Neural progenitor cell (in vitro differentiated cells): Measurements from ENCODE around the gene CNTNAP2.

ENCODE experiments used
- EZH2 ChIP-seq: fragments of 200-600 bp; sonication (generic); IDR thresholded peaks from 2 replicates; pipeline ENCODE4 v1.6.1; 2017; ENCODE audit warnings: antibody characterized with exemption, mild to moderate bottlenecking, moderate library complexity
- TF ChIP-seq, protein P1 (sequence below): fragments of 200-600 bp; sonication (generic); IDR thresholded peaks from 2 replicates; pipeline ENCODE4 v1.5.1; 2017; ENCODE audit warnings: antibody characterized with exemption, mild to moderate bottlenecking

DNA sequence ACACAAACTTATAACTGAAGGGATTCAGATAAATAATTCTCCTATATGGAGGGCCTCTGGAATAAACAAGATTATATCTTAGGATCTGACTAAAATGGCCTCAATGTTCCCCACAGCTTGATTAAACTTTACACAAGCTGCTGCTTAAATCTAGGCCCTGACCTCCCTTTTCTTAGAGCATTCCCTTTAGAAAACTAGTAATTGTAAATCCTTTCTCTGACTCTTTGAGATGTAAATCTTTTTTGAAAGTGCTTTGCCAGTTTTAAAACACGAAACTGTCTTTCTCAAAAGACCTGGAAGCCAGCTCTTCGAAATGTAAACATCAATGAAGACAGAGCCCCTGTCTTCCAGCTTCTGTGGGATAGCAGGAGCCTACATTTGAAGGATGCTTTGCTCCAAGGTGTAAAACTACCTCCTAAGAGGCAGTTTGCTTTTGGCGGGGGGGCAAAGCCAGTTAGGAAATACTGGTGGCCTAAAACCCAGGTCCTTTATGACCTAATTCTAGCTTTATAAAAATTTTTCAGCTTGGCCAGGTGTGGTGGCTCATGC is 758.7 kb downstream of the CNTNAP2 start:
- TF ChIP-seq, protein P1, sequence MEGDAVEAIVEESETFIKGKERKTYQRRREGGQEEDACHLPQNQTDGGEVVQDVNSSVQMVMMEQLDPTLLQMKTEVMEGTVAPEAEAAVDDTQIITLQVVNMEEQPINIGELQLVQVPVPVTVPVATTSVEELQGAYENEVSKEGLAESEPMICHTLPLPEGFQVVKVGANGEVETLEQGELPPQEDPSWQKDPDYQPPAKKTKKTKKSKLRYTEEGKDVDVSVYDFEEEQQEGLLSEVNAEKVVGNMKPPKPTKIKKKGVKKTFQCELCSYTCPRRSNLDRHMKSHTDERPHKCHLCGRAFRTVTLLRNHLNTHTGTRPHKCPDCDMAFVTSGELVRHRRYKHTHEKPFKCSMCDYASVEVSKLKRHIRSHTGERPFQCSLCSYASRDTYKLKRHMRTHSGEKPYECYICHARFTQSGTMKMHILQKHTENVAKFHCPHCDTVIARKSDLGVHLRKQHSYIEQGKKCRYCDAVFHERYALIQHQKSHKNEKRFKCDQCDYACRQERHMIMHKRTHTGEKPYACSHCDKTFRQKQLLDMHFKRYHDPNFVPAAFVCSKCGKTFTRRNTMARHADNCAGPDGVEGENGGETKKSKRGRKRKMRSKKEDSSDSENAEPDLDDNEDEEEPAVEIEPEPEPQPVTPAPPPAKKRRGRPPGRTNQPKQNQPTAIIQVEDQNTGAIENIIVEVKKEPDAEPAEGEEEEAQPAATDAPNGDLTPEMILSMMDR, result no peak
- no peak for TF ChIP-seq EZH2
